Activated CD8-positive, alpha-beta memory T cell treated with anti-CD3 and anti-CD28 coated beads, Interleukin-2, amount 50 U/mL, for 1 hour (primary cell): ENCODE measurements around the gene SP8.
"Not testable (repeated sequence)": the region's sequence is repeated elsewhere in the genome, so short reads cannot be mapped to it uniquely, and the experiment has no call there.

Experiments used
- DNase-seq: peaks from one replicate; pipeline ENCODE4 v3.0.0-alpha.2; 2020; ENCODE audit errors: extremely low read depth

The SP8 gene

DNA sequence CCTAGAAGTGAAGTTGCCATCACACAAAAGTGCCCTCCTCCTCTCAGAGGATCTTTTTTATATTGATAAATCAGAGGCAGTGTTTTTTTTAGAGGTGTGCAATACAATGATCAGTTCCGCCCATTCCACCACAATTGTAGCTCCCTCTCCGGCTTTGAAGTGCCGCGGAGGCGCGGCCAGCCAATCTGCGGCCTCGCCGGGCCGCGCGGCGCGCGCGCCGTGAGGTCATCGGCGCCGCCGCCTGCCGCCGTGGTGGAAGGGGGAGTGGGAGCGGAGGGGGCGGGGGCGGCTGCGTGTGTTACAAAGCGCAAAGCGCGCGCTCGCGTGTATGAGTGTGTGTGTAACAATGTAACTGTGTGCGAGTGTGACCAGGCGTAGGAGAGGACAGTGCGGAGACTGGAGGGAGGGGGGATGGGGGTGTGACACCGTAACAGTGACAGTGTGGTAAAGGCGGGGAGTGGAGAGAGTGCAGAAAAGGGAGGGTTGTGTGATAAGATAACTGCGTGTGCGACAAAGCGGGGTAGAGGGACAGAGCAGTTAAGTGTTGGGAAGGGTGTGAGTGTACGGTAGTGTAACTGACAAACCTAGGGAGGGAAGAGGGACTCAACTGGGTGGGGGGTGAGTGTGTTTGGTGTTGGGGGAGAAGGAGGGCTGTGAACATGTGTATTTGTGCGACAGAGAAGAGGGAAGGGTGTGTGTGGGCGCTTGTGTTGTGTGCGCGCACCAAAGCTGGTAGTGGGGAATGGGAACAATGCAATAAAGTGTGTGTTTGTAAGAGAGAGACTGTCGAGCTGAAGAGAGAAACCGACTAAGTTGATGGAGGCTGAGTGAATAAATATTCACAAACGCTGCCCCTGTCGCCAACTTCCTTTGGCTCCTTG, at the start of gene SP8:
TSS of gene SP8 (minus strand) at position 108 of the 881 bp plus-strand sequence. CDS start at position 20, 88 bp downstream.
- no peak for DNase-seq

DNA sequence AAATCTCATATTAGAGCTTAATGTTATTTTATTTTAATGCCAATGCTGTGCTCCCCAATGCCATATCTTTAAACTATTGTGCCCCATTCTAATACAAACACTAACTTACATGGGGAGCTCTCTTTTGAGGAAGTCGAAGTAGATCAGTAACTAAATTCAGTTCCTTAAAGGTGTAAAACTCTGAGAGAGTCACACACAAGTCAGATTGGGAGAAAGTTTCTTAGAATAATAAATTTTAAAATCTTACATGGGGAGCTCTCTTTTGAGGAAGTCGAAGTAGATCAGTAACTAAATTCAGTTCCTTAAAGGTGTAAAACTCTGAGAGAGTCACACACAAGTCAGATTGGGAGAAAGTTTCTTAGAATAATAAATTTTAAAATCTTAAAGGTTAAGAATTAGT, 49.7 kb upstream of the SP8 start:
- not testable (repeated sequence) for DNase-seq

GRCh38 chr7:20835111-20835750, 48.5 kb upstream of the SP8 start:
- DNase-seq: no peak

GRCh38 chr7:20834656-20835055, 48.0 kb upstream of the SP8 start:
- no peak for DNase-seq

- DNase-seq: no peak
Observed at GRCh38 chr7:20831956-20832355, 45.3 kb upstream of the SP8 start.

- DNase-seq: no peak
Observed at GRCh38 chr7:20831451-20831850, 44.8 kb upstream of the SP8 start.

DNA sequence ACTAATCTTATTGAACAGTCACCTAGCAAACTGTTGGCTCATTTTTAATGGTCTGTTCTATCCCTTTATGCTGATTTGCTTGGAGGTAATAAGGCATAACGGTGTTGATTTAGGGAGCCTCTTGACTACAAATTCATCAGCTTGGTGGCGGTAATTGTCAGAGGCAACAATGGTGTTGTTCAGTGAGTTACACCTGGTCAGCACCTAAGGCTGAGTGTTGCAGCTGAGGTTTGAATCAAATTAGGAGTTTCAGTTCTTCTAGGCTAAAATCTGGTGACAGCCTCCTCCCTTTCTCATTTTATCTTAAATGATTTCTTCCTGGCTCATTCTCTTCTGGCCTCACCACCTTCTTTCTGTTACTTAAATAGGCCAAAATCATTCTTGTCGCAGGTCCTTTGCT, 42.3 kb upstream of the SP8 start:
- DNase-seq: no peak

- no peak for DNase-seq
Observed at GRCh38 chr7:20827172-20827571, 40.5 kb upstream of the SP8 start.

GRCh38 chr7:20826243-20826642, 39.6 kb upstream of the SP8 start:
- no peak for DNase-seq

- no peak for DNase-seq
Observed at GRCh38 chr7:20825555-20825954, 38.9 kb upstream of the SP8 start.

DNA sequence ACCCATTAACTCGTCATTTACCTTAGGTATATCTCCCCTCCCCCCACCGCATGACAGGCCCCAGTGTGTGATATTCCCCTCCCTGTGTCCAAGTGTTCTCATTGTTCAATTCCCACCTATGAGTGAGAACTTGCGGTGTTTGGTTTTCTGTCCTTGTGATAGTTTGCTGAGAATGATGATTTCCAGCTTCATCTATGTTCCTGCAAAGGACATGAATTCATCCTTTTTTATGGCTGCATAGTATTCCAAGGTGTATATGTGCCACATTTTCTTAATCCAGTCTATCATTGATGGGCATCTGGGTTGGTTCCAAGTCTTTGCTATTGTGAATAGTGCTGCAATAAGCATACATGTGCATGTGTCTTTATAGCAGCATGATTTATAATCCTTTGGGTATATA, 34.7 kb upstream of the SP8 start:
- DNase-seq: not testable (repeated sequence)

DNA sequence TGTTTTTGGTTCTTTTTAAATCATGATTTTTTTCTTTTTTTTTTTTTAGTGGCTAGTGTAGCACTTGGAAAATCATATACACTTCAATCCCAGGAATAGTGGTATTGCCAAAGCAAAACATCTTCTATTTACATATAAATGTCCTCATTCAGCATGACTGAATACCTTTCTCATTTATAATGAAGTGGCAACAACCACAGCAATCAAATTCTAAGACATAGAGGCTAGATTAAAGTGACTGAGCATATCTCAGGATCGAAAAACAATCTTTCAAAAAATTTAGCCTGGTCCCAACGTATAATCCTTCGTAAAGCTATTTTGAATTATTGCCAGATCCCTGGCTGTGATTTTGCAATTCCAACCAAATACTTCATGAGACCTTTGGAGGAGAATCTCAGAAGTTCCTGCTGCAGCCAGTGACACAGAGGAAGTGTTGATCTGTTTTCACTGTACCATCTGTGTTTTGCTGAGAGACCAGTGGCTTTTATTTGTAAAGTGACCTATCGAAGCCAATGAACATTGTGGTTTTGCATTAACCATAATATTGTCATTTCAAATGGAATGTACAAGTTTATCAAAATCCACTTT, 29.8 kb upstream of the SP8 start:
- no peak for DNase-seq

DNA sequence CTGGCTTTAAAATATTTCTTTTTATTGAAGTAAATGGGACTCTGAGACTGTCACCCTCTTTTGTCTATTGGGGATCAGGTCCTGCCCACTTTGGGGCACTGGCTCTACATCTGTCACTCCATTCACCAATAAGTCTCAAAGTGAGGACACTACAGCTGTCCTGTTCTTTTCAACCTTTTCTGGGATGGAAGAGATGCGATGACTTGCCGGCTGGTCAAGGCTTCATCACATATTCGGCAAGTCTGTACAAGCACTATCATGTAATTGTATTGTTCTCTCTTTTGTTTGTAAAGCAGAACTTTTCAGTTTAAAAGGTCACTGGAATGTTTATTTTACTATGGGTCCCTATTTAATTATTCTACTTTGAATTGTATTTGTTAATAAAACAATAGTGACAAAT, 17.7 kb upstream of the SP8 start:
- DNase-seq: no peak

GRCh38 chr7:20799566-20800366, 13.1 kb upstream of the SP8 start:
- DNase-seq: no peak

DNA sequence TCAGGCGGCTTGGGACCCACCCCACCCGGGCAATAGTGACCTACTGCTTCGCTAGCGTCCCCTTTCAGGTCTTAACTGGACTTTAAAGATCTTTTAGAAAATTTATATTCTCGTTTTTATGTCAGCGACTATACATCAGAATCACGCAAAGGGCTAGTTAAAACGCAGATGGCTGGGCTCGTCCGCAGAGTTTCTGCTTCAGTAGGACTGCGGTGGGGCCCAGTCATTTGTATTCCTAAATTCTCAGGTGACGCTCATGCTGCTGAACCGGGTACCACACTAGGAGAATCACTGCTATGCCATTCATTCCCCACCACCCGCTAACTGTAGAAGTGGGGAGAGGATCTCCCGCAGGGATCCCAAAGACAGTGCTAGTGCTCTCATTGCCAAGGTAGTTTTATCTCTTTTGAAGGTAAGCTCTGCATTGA, 12.0 kb upstream of the SP8 start:
- no peak for DNase-seq

DNA sequence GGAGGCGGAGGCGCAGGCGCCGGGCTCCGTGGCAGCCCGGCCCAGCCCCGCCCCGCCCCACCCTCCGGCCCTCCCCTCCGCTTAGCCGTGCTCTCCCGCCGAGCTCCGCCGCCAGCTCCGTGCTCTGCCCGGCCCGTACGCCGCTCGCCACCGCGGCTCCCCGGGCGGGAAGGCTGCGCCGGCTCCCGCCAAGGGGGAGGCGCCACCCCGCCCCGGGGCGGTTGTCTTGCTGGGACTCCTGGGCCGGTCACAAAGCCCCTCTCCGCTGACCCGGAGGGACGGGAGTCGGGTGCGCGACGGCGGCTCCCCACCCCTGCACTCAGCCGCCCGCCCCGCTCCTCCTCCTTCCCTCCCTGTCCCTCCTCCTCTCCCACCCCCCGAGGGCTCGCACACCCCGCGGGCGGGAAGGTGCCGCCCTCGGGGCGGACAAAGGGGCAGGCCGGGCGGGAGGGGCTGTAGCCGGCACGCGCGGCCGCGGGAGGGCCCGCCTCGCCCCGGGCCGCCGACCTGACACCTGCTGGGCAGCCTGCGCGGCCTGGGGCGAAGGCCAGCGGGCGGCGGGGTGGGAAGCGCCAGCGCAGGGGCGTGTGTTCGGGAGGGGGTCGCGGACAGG, 11.5 kb upstream of the SP8 start:
- DNase-seq: no peak

DNA sequence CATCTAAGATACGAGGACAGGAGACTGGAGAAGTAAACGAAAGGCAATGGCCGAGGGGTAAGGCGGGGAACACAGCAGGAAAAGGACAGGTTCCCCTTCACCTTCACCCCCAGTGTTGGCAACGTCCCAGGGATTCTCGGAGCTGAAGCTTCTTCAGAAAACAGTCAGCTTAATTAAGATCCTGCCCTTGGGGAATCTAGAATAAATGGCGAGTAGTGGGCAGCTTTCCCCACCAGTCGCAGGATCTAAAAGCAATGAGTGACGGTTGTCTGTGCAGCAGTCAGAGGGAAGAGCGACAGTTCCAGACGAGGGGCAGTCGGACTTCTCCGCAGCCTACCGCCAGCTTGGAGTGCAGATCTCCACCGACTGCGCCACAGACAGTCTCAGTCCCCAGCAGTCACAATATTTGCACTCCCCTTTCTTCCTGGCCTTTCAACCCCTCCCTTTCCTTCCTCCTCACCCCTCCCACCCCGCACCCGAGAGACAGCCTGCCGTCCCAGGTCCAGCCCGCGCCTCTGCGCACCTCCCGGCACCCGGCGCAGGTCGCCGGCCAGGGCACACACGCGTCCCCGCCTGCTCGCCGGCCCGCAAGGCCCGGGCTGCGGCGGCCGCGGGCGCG, 10.9 kb upstream of the SP8 start:
- DNase-seq: no peak

DNA sequence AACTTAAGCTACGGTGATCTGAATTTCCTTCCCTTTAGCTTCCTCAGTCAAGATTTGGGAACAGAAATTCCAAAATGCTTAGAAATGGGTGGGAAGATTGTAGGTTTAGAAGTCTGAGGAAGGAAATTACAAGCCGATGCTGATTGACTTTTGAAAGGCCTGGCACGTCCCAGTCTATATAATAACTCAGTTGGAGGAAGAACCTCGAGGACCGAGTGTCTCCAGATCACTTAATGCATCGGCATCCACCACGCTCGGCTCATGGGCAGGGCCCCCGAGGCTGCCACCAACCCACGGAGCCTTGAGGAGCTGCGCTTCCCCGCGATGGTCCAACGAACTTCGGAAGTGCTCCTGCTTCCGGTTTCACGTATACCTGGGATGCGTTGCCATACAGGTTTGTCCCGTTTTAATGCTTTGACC, 10.4 kb upstream of the SP8 start:
- no peak for DNase-seq

DNA sequence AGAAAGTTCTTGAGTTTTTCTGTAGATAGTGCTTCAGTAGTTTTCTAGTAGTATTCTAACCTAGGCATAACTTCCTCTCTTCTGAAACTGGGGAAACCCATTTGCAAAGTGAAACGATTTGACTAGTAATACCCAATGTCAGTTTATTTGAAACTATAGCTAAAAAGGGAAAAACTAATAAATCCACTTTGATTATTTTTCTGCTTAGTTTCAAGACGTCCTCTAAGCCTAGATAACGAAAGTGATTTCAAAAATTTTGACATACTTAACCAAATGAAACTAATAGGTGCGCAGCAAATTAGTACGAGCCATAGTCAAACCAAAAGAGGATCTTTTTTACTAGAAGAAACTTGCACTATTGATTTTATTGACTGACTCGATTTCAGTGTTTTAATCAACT, 9.8 kb upstream of the SP8 start:
- DNase-seq: no peak

GRCh38 chr7:20795881-20796280, 9.2 kb upstream of the SP8 start:
- DNase-seq: no peak

DNA sequence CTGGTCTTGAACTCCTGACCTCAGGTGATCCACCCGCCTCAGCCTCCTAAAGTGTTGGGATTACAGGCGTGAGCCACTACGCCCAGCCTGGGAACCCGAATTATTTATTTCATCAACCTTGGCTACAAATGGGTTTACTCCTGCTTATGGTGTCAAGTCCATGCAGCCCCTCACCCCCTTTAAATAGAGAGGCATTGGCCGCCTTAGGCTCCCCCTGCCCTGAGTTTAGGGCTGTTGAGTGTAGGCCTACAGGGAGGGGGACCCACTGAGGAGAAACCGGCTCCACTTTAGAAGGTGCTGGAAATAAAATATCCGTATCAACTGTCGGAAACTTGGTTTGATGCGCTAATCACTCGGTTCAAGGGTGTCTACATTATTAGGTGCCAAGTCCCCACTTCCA, 8.7 kb upstream of the SP8 start:
- DNase-seq: no peak
